ENCODE measurements around the gene SYDE2.
A peak's percentile ranks its signal among the peaks of the same experiment; 100 is the strongest.

DNA sequence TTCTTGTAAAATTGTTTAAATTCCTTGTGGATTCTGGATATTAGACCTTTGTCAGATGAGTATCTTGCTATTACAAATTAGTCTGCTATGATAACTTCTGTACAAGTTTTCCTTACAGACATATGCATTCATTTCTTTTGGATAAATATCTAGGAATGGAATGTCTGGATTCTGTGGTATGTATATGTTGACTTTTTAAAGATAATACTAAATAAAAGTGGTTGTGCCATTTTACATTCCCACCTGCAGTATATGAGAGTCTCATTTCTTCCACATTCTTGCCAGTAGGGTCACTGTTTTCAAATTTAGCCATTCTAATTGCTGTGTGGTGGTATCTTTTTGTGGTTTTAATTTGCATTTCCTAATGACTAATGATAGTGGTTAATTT is 53.9 kb downstream of the SYDE2 start:
- TF ChIP-seq, protein P1, sequence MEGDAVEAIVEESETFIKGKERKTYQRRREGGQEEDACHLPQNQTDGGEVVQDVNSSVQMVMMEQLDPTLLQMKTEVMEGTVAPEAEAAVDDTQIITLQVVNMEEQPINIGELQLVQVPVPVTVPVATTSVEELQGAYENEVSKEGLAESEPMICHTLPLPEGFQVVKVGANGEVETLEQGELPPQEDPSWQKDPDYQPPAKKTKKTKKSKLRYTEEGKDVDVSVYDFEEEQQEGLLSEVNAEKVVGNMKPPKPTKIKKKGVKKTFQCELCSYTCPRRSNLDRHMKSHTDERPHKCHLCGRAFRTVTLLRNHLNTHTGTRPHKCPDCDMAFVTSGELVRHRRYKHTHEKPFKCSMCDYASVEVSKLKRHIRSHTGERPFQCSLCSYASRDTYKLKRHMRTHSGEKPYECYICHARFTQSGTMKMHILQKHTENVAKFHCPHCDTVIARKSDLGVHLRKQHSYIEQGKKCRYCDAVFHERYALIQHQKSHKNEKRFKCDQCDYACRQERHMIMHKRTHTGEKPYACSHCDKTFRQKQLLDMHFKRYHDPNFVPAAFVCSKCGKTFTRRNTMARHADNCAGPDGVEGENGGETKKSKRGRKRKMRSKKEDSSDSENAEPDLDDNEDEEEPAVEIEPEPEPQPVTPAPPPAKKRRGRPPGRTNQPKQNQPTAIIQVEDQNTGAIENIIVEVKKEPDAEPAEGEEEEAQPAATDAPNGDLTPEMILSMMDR (conservative IDR thresholded peaks at IDR 0.05) = 0 out of 2 replicates have a peak, but pooled peaks have one; percentile 12
- TF ChIP-seq ZFX (IDR thresholded peaks at IDR 0.05) = no peak

All from C4-2B (cell line).